HFF-Myc (cell line): Measurements from ENCODE around the gene QKI.
"Not testable (repeated sequence)": the region's sequence is repeated elsewhere in the genome, so short reads cannot be mapped to it uniquely, and the experiment has no call there.

Experiments
- DNase-seq: peaks from one replicate; pipeline ENCODE4 v3.0.0-alpha.2; 2011; ENCODE audit warnings: low read depth; ENCODE audit errors: extremely low read depth
- H3K4me3 ChIP-seq: replicated peaks from 2 replicates; pipeline ENCODE4 v1.5.1; 2011; ENCODE audit warnings: low read depth, mild to moderate bottlenecking, control low read depth, low read length
- TF ChIP-seq, protein P1 (sequence below): IDR thresholded peaks from 2 replicates; pipeline ENCODE4 v1.5.1; 2012; ENCODE audit warnings: mild to moderate bottlenecking, low read depth, low read length, control low read depth; ENCODE audit errors: missing control alignments

Gene QKI

DNA sequence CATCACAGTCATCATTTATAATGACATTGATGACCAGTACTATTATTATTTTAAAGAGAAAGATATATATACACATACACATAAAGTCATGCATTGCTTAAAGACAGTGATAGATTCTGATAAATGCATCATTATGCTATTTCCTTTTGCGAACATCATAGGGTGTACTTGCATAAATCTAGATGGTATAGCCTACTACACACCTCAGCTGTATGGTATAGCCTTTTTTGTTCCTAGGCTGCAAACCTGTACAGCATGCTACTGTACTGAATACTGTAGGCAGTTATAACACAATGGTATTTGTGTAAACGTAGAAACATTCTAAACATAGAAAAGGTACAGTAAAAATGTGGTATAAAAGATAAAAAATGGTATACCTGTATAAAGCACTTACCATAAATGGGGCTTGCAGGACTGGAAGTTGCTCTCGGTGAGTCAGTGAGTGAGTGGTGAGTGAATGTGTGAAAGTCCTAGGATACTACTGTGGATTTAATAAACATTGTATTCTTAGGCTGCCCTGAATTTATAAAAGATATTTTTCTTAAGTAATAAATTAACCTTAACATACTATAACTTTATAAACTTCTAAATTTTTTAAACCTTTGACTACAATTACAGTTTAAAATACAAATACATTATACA is 23.9 kb downstream of the QKI start:
- TF ChIP-seq, protein P1, sequence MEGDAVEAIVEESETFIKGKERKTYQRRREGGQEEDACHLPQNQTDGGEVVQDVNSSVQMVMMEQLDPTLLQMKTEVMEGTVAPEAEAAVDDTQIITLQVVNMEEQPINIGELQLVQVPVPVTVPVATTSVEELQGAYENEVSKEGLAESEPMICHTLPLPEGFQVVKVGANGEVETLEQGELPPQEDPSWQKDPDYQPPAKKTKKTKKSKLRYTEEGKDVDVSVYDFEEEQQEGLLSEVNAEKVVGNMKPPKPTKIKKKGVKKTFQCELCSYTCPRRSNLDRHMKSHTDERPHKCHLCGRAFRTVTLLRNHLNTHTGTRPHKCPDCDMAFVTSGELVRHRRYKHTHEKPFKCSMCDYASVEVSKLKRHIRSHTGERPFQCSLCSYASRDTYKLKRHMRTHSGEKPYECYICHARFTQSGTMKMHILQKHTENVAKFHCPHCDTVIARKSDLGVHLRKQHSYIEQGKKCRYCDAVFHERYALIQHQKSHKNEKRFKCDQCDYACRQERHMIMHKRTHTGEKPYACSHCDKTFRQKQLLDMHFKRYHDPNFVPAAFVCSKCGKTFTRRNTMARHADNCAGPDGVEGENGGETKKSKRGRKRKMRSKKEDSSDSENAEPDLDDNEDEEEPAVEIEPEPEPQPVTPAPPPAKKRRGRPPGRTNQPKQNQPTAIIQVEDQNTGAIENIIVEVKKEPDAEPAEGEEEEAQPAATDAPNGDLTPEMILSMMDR, result no peak
- DNase-seq, result no peak
- H3K4me3 ChIP-seq, result no peak overlapping the region

DNA sequence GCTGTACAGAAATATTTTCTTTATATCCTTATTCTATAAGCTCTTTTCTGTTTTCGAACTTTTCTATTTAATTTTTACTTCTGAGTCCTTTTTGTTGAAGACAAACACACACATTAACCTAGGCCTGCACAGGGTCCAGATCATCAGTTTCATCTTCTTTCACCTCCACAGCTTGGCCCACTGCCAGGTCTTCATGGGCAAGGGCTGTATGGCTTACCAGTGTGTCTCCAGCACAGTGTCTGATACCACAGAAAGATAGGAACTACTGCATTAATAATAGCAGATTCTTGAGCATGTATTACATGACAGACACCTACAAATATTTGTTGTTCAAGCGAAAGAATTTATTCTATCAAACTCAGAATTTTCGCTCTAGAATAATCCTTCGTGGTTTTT is 24.4 kb downstream of the QKI start:
- DNase-seq, result no peak
- TF ChIP-seq, protein P1, result no peak
- H3K4me3 ChIP-seq, result no peak overlapping the region

DNA sequence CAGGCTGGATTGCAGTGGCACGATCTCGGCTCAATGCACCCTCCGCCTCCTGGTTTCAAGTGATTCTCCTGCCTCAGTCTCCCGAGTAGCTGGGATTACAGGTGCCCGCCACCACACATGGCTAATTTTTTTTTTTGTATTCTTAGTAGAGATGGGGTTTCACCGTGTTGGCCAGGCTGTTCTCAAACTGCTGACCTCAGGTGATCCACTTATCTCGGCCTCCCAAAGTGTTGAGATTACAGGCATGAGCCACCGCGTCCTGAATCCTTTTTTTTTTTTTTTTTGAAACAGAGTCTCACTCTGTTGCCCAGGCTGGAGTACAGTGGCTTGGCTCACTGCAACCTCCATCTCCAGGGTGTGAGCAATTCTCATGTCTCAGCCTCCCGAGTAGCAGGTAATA is 24.9 kb downstream of the QKI start:
- DNase-seq, H3K4me3 ChIP-seq: not testable (repeated sequence)

DNA sequence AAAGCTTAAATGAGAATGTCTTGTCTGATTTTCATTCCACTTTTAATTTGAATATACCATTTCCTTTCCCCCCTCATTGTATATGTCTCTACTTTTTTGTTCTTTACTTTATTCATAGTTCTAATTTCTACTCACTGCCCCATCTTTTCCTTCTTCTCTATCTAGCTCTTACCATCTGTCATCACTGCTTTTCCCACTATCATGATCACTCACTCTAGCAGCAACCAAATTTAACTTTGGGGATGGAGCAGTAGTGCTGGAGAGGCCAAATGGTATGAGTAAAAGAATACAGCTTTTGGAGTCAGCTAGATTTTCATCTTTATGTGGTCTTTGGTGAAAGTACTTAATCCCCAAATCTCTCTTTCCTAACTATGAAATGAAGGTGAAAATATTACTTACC is 25.5 kb downstream of the QKI start:
- no peak for DNase-seq
- TF ChIP-seq, protein P1, result no peak
- no peak overlapping the region for H3K4me3 ChIP-seq

DNA sequence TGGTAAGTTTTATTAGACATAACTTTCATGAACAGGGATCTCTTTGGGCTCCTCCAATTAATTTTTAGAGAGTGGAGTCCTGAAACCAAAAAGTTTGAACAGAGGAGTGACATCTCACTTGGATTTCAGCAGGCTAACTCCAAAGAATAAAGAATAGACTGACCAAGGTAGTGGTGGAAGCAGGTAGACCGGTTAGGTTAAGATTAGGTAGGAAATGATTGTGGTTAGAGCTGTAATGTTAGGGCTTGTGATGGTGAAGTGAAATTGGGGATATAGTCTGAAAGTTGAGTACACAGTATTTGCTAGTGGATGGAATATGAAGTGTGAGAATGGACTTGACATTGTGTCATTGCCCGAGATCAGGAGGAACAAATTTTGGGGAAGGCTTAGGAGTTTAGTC is 27.8 kb downstream of the QKI start:
- H3K4me3 ChIP-seq, result no peak overlapping the region
- TF ChIP-seq, protein P1, result no peak
- DNase-seq, result no peak

DNA sequence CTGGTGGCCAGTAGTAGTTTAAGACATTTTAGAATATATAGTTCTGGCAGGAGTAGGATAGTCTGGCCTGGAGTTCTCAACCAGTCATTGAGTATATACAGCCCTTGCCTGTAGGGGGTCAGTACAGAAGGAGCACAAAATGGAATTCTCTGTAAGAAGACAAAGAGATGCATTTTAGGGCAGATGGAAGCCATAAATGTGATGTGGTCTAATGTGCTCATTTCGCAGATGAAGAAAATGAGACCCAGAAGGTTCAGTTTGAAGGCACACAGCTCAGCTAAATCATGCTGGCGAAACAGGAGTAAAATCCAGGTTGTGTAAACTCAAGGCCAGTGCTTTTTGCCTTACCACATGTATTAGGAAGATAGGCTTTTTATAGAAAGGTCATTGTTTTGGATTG is 29.6 kb downstream of the QKI start:
- TF ChIP-seq, protein P1, result no peak
- DNase-seq, result no peak
- no peak overlapping the region for H3K4me3 ChIP-seq

DNA sequence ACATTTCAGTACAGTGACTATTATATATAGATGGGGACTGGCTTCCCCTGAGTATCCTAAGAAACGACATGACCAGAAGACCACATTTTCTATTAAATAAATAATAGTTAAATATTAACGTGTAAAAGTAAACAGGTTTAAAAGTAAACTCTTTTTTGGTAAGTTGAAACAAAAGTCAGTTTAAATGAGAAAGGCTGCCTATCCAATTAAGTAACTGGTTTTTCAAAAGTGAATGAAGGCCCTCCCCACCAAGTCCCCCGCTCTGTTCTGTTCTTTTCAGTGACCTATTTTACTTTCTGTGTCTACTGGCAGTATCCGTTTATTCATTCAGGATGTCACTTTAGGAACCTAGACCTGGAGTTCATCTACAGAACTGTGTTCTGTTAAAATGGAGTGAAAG is 32.0 kb downstream of the QKI start:
- TF ChIP-seq, protein P1, result no peak
- no peak for DNase-seq
- no peak overlapping the region for H3K4me3 ChIP-seq
